Measurements from ENCODE around the gene EYA3. TPM values are rescaled to one million over a fixed set of nuclear protein-coding genes. Genes with fewer than 3 reads are reported as not detected.

Gene EYA3
- total RNA-seq, 1 experiment from 2014 or later: 29.4 TPM

GRCh38 chr1:28136169-28136921 is 47.9 kb upstream of the EYA3 start (continued):
- TF ChIP-seq ZNF532 (CRISPR knock-in tag; IDR thresholded peaks at IDR 0.05; ENCODE audit: borderline replicate concordance) (no peak), JAZF1 (CRISPR knock-in tag; IDR thresholded peaks at IDR 0.05) (no peak), GABPB1 (CRISPR knock-in tag; IDR thresholded peaks at IDR 0.05) (no peak), HMGXB4 (CRISPR knock-in tag; IDR thresholded peaks at IDR 0.05) (no peak)
- TF ChIP-seq, protein P1, sequence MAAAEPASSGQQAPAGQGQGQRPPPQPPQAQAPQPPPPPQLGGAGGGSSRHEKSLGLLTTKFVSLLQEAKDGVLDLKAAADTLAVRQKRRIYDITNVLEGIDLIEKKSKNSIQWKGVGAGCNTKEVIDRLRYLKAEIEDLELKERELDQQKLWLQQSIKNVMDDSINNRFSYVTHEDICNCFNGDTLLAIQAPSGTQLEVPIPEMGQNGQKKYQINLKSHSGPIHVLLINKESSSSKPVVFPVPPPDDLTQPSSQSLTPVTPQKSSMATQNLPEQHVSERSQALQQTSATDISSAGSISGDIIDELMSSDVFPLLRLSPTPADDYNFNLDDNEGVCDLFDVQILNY (CRISPR knock-in tag; IDR thresholded peaks at IDR 0.05): no peak

GRCh38 chr1:28135371-28136168 is 47.2 kb upstream of the EYA3 start:
- no peak for ATAC-seq
- TF ChIP-seq ZNF138 (CRISPR knock-in tag; conservative IDR thresholded peaks at IDR 0.05) (no peak), NR3C1 (CRISPR knock-in tag; conservative IDR thresholded peaks at IDR 0.05; ENCODE audit: low read depth) (no peak), ERG (CRISPR knock-in tag; IDR thresholded peaks at IDR 0.05) (no peak)
- TF ChIP-seq, protein P2, sequence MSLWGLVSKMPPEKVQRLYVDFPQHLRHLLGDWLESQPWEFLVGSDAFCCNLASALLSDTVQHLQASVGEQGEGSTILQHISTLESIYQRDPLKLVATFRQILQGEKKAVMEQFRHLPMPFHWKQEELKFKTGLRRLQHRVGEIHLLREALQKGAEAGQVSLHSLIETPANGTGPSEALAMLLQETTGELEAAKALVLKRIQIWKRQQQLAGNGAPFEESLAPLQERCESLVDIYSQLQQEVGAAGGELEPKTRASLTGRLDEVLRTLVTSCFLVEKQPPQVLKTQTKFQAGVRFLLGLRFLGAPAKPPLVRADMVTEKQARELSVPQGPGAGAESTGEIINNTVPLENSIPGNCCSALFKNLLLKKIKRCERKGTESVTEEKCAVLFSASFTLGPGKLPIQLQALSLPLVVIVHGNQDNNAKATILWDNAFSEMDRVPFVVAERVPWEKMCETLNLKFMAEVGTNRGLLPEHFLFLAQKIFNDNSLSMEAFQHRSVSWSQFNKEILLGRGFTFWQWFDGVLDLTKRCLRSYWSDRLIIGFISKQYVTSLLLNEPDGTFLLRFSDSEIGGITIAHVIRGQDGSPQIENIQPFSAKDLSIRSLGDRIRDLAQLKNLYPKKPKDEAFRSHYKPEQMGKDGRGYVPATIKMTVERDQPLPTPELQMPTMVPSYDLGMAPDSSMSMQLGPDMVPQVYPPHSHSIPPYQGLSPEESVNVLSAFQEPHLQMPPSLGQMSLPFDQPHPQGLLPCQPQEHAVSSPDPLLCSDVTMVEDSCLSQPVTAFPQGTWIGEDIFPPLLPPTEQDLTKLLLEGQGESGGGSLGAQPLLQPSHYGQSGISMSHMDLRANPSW (CRISPR knock-in tag; conservative IDR thresholded peaks at IDR 0.05; ENCODE audit: low read depth): no peak
- Mint-ChIP-seq H3K9me3 (peaks cover 7% of the 10 kb centered on the region; the same call in 1 of the 2 replicates), H3K4me3 (no peak overlapping the region), H3K27ac (no peak overlapping the region), H3K36me3 (no peaks in the 10 kb centered on the region), H3K27me3 (ENCODE audit: low read depth) (no peaks in the 10 kb centered on the region; the same call in 1 of the 2 replicates), H3K4me1 (peaks cover 4% of the 10 kb centered on the region; the same call in 1 of the 2 replicates)
- ChIA-PET POLR2A (interaction anchor here (0.7 kb wide), 1 partner anchor 34 kb away, joined by 3 read pairs; no protein-coding TSS in a partner anchor), CTCF (interaction anchor here (0.6 to 1.6 kb wide), 3 partner anchors 31 to 49 kb away, joined by 3 to 5 read pairs (median 4); no protein-coding TSS in a partner anchor)
- no peak for DNase-seq (ENCODE audit: low spot score)

All from WTC11 (cell line).